Stimulated activated CD8-positive, alpha-beta memory T cell treated with anti-CD3 and anti-CD28 coated beads, Interleukin-4, amount 100 ng/mL, for 24 hours (primary cell): Measurements from ENCODE around the gene CPT1C.

ENCODE experiments used
- DNase-seq: peaks from one replicate; pipeline ENCODE4 v3.0.0-alpha.2; 2020; ENCODE audit warnings: low read depth

CPT1C gene

GRCh38 chr19:49690656-49691242 is at the start of gene CPT1C:
Gene CPT1C (plus strand): TSS chr19:49691116. CDS start chr19:49692253, 1,137 bp downstream.
- DNase-seq = no peak

GRCh38 chr19:49641688-49642491 is 49.0 kb upstream of the CPT1C start, which contains the start of gene SCAF1:
Gene SCAF1 (plus strand): TSS chr19:49642209. CDS start chr19:49645027, 2,818 bp downstream.
- peak; percentile 99 for DNase-seq

GRCh38 chr19:49642492-49643035 is 48.4 kb upstream of the CPT1C start:
- no peak for DNase-seq

GRCh38 chr19:49643466-49643865 is 47.5 kb upstream of the CPT1C start:
- DNase-seq = no peak

GRCh38 chr19:49645592-49645991 is 45.3 kb upstream of the CPT1C start:
- no peak for DNase-seq

GRCh38 chr19:49645995-49646394 is 44.9 kb upstream of the CPT1C start:
- no peak for DNase-seq

- no peak for DNase-seq
Observed at GRCh38 chr19:49646586-49646985, 44.3 kb upstream of the CPT1C start.

GRCh38 chr19:49651029-49651819 is 39.7 kb upstream of the CPT1C start:
- DNase-seq = no peak

GRCh38 chr19:49651820-49652550 is 38.9 kb upstream of the CPT1C start:
- no peak for DNase-seq

GRCh38 chr19:49652551-49653465 is 38.1 kb upstream of the CPT1C start:
- DNase-seq = no peak

GRCh38 chr19:49653466-49653806 is 37.5 kb upstream of the CPT1C start:
- DNase-seq = no peak

- no peak for DNase-seq
Observed at GRCh38 chr19:49654581-49654980, 36.3 kb upstream of the CPT1C start.

GRCh38 chr19:49655570-49656455 is 35.1 kb upstream of the CPT1C start:
- no peak for DNase-seq

GRCh38 chr19:49656456-49657109 is 34.3 kb upstream of the CPT1C start:
- no peak for DNase-seq

GRCh38 chr19:49657493-49658138 is 33.3 kb upstream of the CPT1C start:
- DNase-seq = no peak

- no peak for DNase-seq
Observed at GRCh38 chr19:49658139-49658517, 32.8 kb upstream of the CPT1C start.

- DNase-seq = no peak
Observed at GRCh38 chr19:49658566-49659442, 32.1 kb upstream of the CPT1C start.
